KMS-11 (cell line): ENCODE data around the gene MBTD1.

ENCODE experiments used
- H2AFZ ChIP-seq: fragments of 200-600 bp; sonication (generic); 2 replicates; pipeline ENCODE4 v1.6.1; 2016; ENCODE audit warnings: antibody characterized with exemption, mixed run types, low read depth
- H3K27ac ChIP-seq: fragments of 200-600 bp; sonication (generic); 2 replicates; pipeline ENCODE4 v1.6.1; 2016; ENCODE audit warnings: mild to moderate bottlenecking, mixed run types
- H3K27me3 ChIP-seq: fragments of 200-600 bp; sonication (generic); 2 replicates; pipeline ENCODE4 v1.6.1; 2017; ENCODE audit warnings: mild to moderate bottlenecking, low read depth, mixed run types, moderate library complexity; ENCODE audit not compliant: insufficient read depth
- H3K36me3 ChIP-seq: fragments of 200-600 bp; sonication (generic); 2 replicates; pipeline ENCODE4 v1.6.1; 2017; ENCODE audit warnings: mild to moderate bottlenecking, mixed run types; ENCODE audit not compliant: insufficient read depth
- H3K4me1 ChIP-seq: fragments of 200-600 bp; sonication (generic); 2 replicates; pipeline ENCODE4 v1.6.1; 2016; ENCODE audit warnings: mild to moderate bottlenecking, low read depth, mixed run types; ENCODE audit not compliant: poor library complexity, severe bottlenecking
- H3K4me2 ChIP-seq: fragments of 200-600 bp; sonication (generic); 2 replicates; pipeline ENCODE4 v1.7.0; 2016; ENCODE audit warnings: mild to moderate bottlenecking, mixed run types
- H3K4me3 ChIP-seq: fragments of 200-600 bp; sonication (generic); IDR thresholded peaks from 2 replicates; pipeline ENCODE4 v1.6.1; 2017; ENCODE audit warnings: low read depth, low read length, mixed read lengths; ENCODE audit not compliant: insufficient read depth
- H3K79me2 ChIP-seq: fragments of 200-600 bp; sonication (generic); 2 replicates; pipeline ENCODE4 v1.6.1; 2016; ENCODE audit warnings: low read depth, mixed run types; ENCODE audit not compliant: insufficient read depth
- H3K9ac ChIP-seq: fragments of 200-600 bp; sonication (generic); 2 replicates; pipeline ENCODE4 v1.6.1; 2016; ENCODE audit warnings: mild to moderate bottlenecking, mixed run types
- H4K20me1 ChIP-seq: fragments of 200-600 bp; sonication (generic); 2 replicates; pipeline ENCODE4 v1.6.1; 2016; ENCODE audit warnings: mild to moderate bottlenecking, mixed run types; ENCODE audit not compliant: insufficient read depth
- TF ChIP-seq, protein P1 (sequence below): fragments of 200-600 bp; sonication (generic); conservative IDR thresholded peaks from 2 replicates; pipeline ENCODE4 v1.6.1; 2017; ENCODE audit warnings: low read depth, mild to moderate bottlenecking, antibody characterized with exemption, low read length, moderate library complexity, mixed read lengths

The MBTD1 gene

DNA sequence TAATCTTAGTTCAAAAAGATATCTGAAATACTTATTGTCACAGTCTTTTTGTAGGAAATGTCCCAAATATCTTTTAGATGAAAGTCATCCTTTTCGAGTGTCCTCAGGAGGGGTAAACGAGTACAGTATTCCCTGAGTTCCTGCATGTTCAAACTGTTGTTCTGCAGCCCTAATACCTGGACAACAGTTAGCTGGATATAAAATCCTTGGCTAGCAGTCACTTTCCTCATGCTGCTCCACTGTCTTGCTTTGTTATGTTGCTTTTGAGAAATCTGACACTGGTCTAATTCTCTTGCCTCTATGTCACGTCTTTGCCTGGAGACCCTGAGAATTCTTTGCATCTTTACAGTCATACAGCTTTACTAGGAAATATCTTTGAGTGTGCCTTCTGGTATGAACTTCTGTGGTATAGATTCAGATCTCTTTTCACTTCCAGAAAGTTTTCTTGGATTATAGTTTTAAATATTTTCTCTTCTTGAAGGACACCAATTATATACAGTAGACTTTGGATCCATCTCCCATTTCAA is 9.5 kb downstream of the MBTD1 start:
- H3K27ac ChIP-seq, result no peak overlapping the region

DNA sequence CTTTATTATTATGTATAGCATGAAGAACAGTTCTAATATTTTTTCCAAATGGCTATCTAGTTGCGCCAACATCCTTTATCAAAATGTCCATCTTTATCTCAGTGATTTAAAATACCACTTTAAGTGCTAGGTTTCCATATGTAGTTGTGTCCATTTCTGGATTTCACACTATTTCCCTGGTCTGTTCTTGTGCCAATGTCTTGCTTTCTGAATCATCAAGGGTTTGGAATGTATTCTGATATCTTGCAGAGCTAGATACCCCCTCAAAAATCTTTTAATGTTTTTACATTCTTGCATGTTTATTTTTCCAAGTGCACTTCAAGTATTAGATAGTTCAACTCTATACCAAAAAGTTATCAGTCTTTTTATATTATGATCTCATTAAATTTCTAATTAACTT is 14.3 kb downstream of the MBTD1 start:
- no peak overlapping the region for H2AFZ ChIP-seq
- H4K20me1 ChIP-seq, result no peaks in the 10 kb centered on the region
- TF ChIP-seq, protein P1, sequence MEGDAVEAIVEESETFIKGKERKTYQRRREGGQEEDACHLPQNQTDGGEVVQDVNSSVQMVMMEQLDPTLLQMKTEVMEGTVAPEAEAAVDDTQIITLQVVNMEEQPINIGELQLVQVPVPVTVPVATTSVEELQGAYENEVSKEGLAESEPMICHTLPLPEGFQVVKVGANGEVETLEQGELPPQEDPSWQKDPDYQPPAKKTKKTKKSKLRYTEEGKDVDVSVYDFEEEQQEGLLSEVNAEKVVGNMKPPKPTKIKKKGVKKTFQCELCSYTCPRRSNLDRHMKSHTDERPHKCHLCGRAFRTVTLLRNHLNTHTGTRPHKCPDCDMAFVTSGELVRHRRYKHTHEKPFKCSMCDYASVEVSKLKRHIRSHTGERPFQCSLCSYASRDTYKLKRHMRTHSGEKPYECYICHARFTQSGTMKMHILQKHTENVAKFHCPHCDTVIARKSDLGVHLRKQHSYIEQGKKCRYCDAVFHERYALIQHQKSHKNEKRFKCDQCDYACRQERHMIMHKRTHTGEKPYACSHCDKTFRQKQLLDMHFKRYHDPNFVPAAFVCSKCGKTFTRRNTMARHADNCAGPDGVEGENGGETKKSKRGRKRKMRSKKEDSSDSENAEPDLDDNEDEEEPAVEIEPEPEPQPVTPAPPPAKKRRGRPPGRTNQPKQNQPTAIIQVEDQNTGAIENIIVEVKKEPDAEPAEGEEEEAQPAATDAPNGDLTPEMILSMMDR, result no peak
- no peaks in the 10 kb centered on the region for H3K36me3 ChIP-seq
- no peaks in the 10 kb centered on the region for H3K4me1 ChIP-seq
- H3K27ac ChIP-seq, result no peak overlapping the region
- no peak overlapping the region for H3K4me2 ChIP-seq
- no peak overlapping the region for H3K4me3 ChIP-seq
- 0 out of 2 replicates have a peak, but pooled peaks cover 3% of the 10 kb centered on the region for H3K79me2 ChIP-seq
- no peaks in the 10 kb centered on the region for H3K27me3 ChIP-seq
- H3K9ac ChIP-seq, result no peak overlapping the region

More for the DNA sequence above, 9.5 kb downstream of the MBTD1 start:
- no peaks in the 10 kb centered on the region for H3K27me3 ChIP-seq
- H2AFZ ChIP-seq, result no peak overlapping the region
- H3K36me3 ChIP-seq, result no peaks in the 10 kb centered on the region
- TF ChIP-seq, protein P1, result no peak
- no peak overlapping the region for H3K9ac ChIP-seq
- H3K79me2 ChIP-seq, result peaks cover 24% of the 10 kb centered on the region; the same call in 1 of the 2 replicates
- no peak overlapping the region for H3K4me3 ChIP-seq
- no peak overlapping the region for H3K4me2 ChIP-seq
- H4K20me1 ChIP-seq, result no peaks in the 10 kb centered on the region
- H3K4me1 ChIP-seq, result no peaks in the 10 kb centered on the region

DNA sequence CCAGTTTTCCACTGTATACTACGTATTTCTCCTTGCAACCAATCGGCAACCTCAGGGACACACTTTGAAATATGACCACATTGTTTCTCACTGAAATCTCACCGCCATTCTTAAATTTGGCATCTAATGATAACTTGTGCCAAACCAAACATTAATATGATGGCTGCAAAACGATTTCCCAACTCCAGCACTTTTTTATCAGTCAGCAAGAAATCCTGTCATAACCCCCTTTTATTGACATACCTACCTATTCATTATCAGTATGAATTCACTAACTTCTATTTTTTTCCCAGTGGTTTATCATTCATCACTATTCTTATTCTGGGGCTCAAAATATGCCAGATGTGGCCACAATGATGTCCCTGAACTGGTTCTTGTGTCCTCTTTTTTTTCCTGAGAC is 15.8 kb downstream of the MBTD1 start:
- no peak overlapping the region for H3K4me2 ChIP-seq
- H2AFZ ChIP-seq, result no peak overlapping the region
- H4K20me1 ChIP-seq, result no peaks in the 10 kb centered on the region
- TF ChIP-seq, protein P1, result no peak
- no peaks in the 10 kb centered on the region for H3K36me3 ChIP-seq
- H3K4me3 ChIP-seq, result no peak overlapping the region
- H3K79me2 ChIP-seq, result no peaks in the 10 kb centered on the region; the same call in 1 of the 2 replicates
- no peaks in the 10 kb centered on the region for H3K4me1 ChIP-seq
- H3K27me3 ChIP-seq, result no peaks in the 10 kb centered on the region
- no peak overlapping the region for H3K9ac ChIP-seq
- H3K27ac ChIP-seq, result no peak overlapping the region

DNA sequence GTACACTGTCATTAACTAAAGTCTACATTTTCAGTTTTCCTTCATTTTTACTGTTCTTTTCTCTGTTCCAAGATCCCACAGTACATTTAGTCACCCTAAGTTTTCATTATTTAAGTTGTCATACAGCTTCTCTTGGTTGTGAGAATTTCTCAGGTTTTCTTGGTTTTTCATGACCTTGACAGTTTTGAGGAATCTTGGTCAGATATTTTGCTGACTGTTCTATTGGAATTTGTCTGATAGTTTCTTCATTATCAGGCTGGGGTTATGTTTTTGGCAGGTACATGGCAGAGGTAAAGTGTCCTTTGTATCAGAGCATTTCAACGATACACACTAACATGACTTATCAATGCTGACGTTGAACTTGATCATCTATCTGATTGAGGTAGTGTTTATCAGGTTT is 19.6 kb downstream of the MBTD1 start:
- H4K20me1 ChIP-seq, result no peaks in the 10 kb centered on the region
- peaks cover 11% of the 10 kb centered on the region; the same call in 1 of the 2 replicates for H3K79me2 ChIP-seq

More for the DNA sequence above, 19.6 kb downstream of the MBTD1 start:
- TF ChIP-seq, protein P1, result no peak
- Histone ChIP-seq H3K27ac (no peak overlapping the region), H3K9ac (no peak overlapping the region), H3K4me1 (no peaks in the 10 kb centered on the region), H3K4me2 (no peak overlapping the region), H3K36me3 (no peaks in the 10 kb centered on the region), H2AFZ (no peak overlapping the region), H3K27me3 (no peaks in the 10 kb centered on the region), H3K4me3 (no peak overlapping the region)
